ENCODE data around the gene MED27. TPM values are rescaled to one million over a fixed set of nuclear protein-coding genes. Genes with fewer than 3 reads are reported as not detected.

The MED27 gene
- total RNA-seq, 1 donor from 2014 or later = 24.1 TPM

GRCh38 chr9:132055756-132056155 lies 23.9 kb downstream of the MED27 start:
- Mint-ChIP-seq H3K4me1 (ENCODE audit: unreplicated experiment) (peaks cover 7% of the 10 kb centered on the region), H3K36me3 (ENCODE audit: unreplicated experiment) (peaks cover 14% of the 10 kb centered on the region), H3K9me3 (ENCODE audit: unreplicated experiment) (peaks cover 5% of the 10 kb centered on the region), H3K4me3 (ENCODE audit: unreplicated experiment) (no peak overlapping the region), H3K27me3 (ENCODE audit: unreplicated experiment) (no peaks in the 10 kb centered on the region), H3K27ac (ENCODE audit: unreplicated experiment) (no peak overlapping the region)
- TF ChIP-seq, protein P1, sequence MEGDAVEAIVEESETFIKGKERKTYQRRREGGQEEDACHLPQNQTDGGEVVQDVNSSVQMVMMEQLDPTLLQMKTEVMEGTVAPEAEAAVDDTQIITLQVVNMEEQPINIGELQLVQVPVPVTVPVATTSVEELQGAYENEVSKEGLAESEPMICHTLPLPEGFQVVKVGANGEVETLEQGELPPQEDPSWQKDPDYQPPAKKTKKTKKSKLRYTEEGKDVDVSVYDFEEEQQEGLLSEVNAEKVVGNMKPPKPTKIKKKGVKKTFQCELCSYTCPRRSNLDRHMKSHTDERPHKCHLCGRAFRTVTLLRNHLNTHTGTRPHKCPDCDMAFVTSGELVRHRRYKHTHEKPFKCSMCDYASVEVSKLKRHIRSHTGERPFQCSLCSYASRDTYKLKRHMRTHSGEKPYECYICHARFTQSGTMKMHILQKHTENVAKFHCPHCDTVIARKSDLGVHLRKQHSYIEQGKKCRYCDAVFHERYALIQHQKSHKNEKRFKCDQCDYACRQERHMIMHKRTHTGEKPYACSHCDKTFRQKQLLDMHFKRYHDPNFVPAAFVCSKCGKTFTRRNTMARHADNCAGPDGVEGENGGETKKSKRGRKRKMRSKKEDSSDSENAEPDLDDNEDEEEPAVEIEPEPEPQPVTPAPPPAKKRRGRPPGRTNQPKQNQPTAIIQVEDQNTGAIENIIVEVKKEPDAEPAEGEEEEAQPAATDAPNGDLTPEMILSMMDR (IDR thresholded peaks at IDR 0.05) = no peak
- no peak for DNase-seq (ENCODE audit: extremely low spot score, unreplicated experiment)

GRCh38 chr9:132054024-132054423 lies 25.6 kb downstream of the MED27 start:
- Mint-ChIP-seq H3K4me3 (ENCODE audit: unreplicated experiment) (no peak overlapping the region), H3K27me3 (ENCODE audit: unreplicated experiment) (no peaks in the 10 kb centered on the region), H3K4me1 (ENCODE audit: unreplicated experiment) (peaks cover 7% of the 10 kb centered on the region), H3K36me3 (ENCODE audit: unreplicated experiment) (peaks cover 11% of the 10 kb centered on the region), H3K9me3 (ENCODE audit: unreplicated experiment) (peaks cover 5% of the 10 kb centered on the region), H3K27ac (ENCODE audit: unreplicated experiment) (no peak overlapping the region)
- TF ChIP-seq, protein P1 (IDR thresholded peaks at IDR 0.05) = no peak
- no peak for DNase-seq (ENCODE audit: extremely low spot score, unreplicated experiment)

DNA sequence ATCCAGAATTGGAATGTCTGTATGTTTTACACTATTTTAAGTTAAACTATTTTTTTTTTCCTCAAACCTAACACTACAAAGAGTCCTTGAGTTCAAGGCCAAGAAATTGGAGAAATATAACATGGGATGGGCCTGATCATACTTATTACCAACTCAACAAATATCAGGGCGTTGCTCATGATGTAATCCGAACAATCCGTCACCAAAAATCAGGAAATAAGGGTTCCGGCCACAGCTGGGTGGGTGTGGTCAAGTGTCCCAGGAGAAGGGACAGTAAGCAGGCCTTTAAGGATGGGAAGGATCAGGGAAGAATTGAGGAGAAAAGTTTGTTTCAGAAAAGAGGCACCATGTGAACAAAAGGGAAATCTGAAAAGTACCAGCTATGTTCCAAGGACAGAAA lies 29.8 kb downstream of the MED27 start:
- no peak overlapping the region for H3K27ac Mint-ChIP-seq (ENCODE audit: unreplicated experiment)
- H3K4me3 Mint-ChIP-seq (ENCODE audit: unreplicated experiment) = no peak overlapping the region
- TF ChIP-seq, protein P1 (IDR thresholded peaks at IDR 0.05) = no peak
- no peaks in the 10 kb centered on the region for H3K27me3 Mint-ChIP-seq (ENCODE audit: unreplicated experiment)
- peaks cover 29% of the 10 kb centered on the region for H3K4me1 Mint-ChIP-seq (ENCODE audit: unreplicated experiment)
- H3K9me3 Mint-ChIP-seq (ENCODE audit: unreplicated experiment) = no peaks in the 10 kb centered on the region
- no peaks in the 10 kb centered on the region for H3K36me3 Mint-ChIP-seq (ENCODE audit: unreplicated experiment)
- DNase-seq (ENCODE audit: extremely low spot score, unreplicated experiment) = no peak

DNA sequence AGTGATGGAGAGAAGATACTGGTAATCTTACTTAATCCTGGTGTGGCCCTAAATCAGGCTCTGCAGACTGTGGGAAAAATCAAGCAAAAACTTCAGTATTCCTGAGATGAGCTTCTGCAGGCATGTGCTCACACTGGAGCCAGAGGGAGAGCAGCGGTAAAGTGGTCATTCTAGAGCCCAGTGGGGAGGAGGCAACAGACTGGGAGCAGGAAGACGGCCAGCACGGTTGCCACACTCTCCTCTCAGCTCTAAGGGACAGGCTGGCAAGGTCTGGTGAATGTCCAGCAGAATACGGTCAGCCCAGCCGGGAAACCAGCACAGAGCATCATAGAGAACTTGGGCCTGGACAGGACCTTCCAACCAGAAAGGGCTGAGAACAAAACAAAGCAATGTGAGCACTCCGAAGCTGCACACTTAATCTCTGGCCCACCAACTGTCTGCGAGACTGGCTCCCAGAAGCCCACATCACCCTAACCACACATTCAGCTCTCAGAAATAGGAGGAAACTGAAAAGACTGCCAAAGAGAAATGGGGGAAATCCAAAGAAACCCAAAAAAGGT lies 30.3 kb downstream of the MED27 start:
- no peak for DNase-seq (ENCODE audit: extremely low spot score, unreplicated experiment)
- Mint-ChIP-seq H3K9me3 (ENCODE audit: unreplicated experiment) (no peaks in the 10 kb centered on the region), H3K36me3 (ENCODE audit: unreplicated experiment) (no peaks in the 10 kb centered on the region), H3K27me3 (ENCODE audit: unreplicated experiment) (no peaks in the 10 kb centered on the region), H3K4me3 (ENCODE audit: unreplicated experiment) (no peak overlapping the region), H3K27ac (ENCODE audit: unreplicated experiment) (no peak overlapping the region), H3K4me1 (ENCODE audit: unreplicated experiment) (peaks cover 28% of the 10 kb centered on the region)
- TF ChIP-seq, protein P1 (IDR thresholded peaks at IDR 0.05) = no peak

DNA sequence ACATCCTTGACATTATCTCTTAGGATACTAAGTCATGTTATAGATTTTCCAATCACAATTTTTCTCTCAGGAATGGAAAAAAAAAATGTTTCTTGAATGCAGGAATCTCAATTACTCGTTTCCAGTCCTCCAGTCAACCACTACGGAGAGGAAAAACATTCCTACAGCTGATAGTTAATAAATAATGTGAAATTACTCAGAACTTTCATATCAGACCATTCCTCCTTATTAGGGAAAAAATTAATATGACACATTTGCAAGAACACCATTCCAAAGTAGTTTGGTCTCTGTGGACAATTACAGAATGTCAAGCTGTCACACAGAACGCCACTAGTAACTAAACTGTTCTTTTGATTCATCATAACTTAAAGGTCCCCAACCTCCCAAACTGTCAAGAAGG lies 31.5 kb downstream of the MED27 start:
- Mint-ChIP-seq H3K36me3 (ENCODE audit: unreplicated experiment) (no peaks in the 10 kb centered on the region), H3K27ac (ENCODE audit: unreplicated experiment) (no peak overlapping the region), H3K4me3 (ENCODE audit: unreplicated experiment) (no peak overlapping the region), H3K9me3 (ENCODE audit: unreplicated experiment) (no peaks in the 10 kb centered on the region), H3K27me3 (ENCODE audit: unreplicated experiment) (no peaks in the 10 kb centered on the region), H3K4me1 (ENCODE audit: unreplicated experiment) (peaks cover 31% of the 10 kb centered on the region)
- no peak for DNase-seq (ENCODE audit: extremely low spot score, unreplicated experiment)
- TF ChIP-seq, protein P1 (IDR thresholded peaks at IDR 0.05) = no peak

Data from osteocyte (in vitro differentiated cells).